B cell (primary cell): ENCODE data around the gene IGFALS. TPM values are rescaled to one million over a fixed set of nuclear protein-coding genes. Genes with fewer than 3 reads are reported as not detected.

Experiments
- ATAC-seq: fragments of 200-7000 bp; cut with Tn5 transposase; one replicate; pipeline ENCODE4 v1.10.0; 2021; ENCODE audit warnings: low read depth, mild to moderate bottlenecking, moderate number of reproducible peaks, moderate library complexity
- CTCF ChIA-PET: fragments of 350-600 bp; sonication (Branson Sonifier 250); formaldehyde crosslinking; loops from one replicate; lab custom pipeline; 2021; ENCODE audit warnings: antibody characterized with exemption, inconsistent platforms; lab: Charles Lee
- POLR2A ChIA-PET: fragments of 350-600 bp; sonication (Branson Sonifier 250); formaldehyde crosslinking; loops from one replicate; lab custom pipeline; 2021; ENCODE audit warnings: antibody characterized with exemption; lab: Charles Lee
- DNase-seq: peaks from one replicate; pipeline ENCODE4 v3.0.0; 2013
- H2AFZ ChIP-seq: 2 replicates; pipeline ENCODE4 v1.6.1; 2012; ENCODE audit warnings: mild to moderate bottlenecking, low read depth, low read length; ENCODE audit not compliant: insufficient read depth, poor library complexity, severe bottlenecking
- H3K27ac ChIP-seq, 2 donors: 1 replicate in 1 of 2; 2 replicates in 1 of 2; pipeline ENCODE4 v1.5.1; 2012 to 2013; ENCODE audit warnings: low read length in 2 of 2, mild to moderate bottlenecking in 2 of 2, moderate library complexity in 1 of 2
- H3K27me3 ChIP-seq, 4 experiments: fragments of 200-600 bp in 1 of 4; sonication (generic) in 1 of 4; replicated peaks in 1 of 4; 1 replicate in 2 of 4; 2 replicates in 2 of 4; pipeline versions ENCODE4 v1.6.1 to v1.7.0; 2013 to 2016; ENCODE audit warnings: low read length in 3 of 4, mild to moderate bottlenecking in 2 of 4, mixed read lengths in 1 of 4, moderate library complexity in 1 of 4; ENCODE audit not compliant: insufficient read depth in 4 of 4, control insufficient read depth in 3 of 4; ENCODE audit errors: control extremely low read depth in 1 of 4
- H3K36me3 ChIP-seq, 2 experiments: replicated peaks in 1 of 2; 1 replicate in 1 of 2; 2 replicates in 1 of 2; pipeline versions ENCODE4 v1.6.1 to v1.7.1; 2013; ENCODE audit warnings: low read length in 1 of 2; ENCODE audit not compliant: insufficient read depth in 2 of 2, control insufficient read depth in 1 of 2; ENCODE audit errors: control extremely low read depth in 1 of 2, extremely low read depth in 1 of 2
- H3K4me1 ChIP-seq, 2 donors: fragments of 200-600 bp in 1 of 2; sonication (generic) in 1 of 2; 1 replicate in 1 of 2; 2 replicates in 1 of 2; pipeline versions ENCODE4 v1.5.1 to v1.6.1; 2013 to 2017; ENCODE audit warnings: low read length in 2 of 2; ENCODE audit not compliant: control insufficient read depth in 2 of 2, insufficient read depth in 2 of 2
- H3K4me2 ChIP-seq: replicated peaks from 2 replicates; pipeline ENCODE3; 2012; ENCODE audit warnings: mild to moderate bottlenecking, low read depth, low read length; ENCODE audit not compliant: poor library complexity, severe bottlenecking
- H3K4me3 ChIP-seq, 5 experiments: fragments of 200-600 bp in 1 of 5; sonication (generic) in 1 of 5; 1 replicate in 3 of 5; 2 replicates in 2 of 5; pipeline versions ENCODE4 v1.5.1 to v1.7.0; 2011 to 2016; ENCODE audit warnings: low read length in 4 of 5, mild to moderate bottlenecking in 4 of 5, low read depth in 2 of 5, control low read depth in 1 of 5, moderate library complexity in 1 of 5; ENCODE audit not compliant: insufficient read depth in 1 of 5; ENCODE audit errors: control extremely low read depth in 1 of 5, extremely low read depth in 1 of 5
- H3K79me2 ChIP-seq: fragments of 200-600 bp; sonication (generic); one replicate; pipeline ENCODE4 v1.6.0; 2016; ENCODE audit warnings: low read length; ENCODE audit not compliant: control insufficient read depth, insufficient read depth
- H3K9ac ChIP-seq: fragments of 200-600 bp; sonication (generic); 2 replicates; pipeline ENCODE4 v1.6.1; 2017; ENCODE audit warnings: mild to moderate bottlenecking, low read length, moderate library complexity
- H3K9me3 ChIP-seq, 3 donors: one replicate each; pipeline versions ENCODE4 v1.6.1 to v1.7.1; 2013; ENCODE audit warnings: low read length in 2 of 3; ENCODE audit not compliant: control insufficient read depth in 2 of 3, insufficient read depth in 1 of 3; ENCODE audit errors: control extremely low read depth in 1 of 3
- H4K20me1 ChIP-seq: 2 replicates; pipeline ENCODE4 v1.6.0; 2012; ENCODE audit warnings: mild to moderate bottlenecking, low read length; ENCODE audit not compliant: insufficient read depth, control insufficient read depth, poor library complexity, severe bottlenecking
- H3K27ac Mint-ChIP-seq: one replicate; pipeline ENCODE4 v1.8.0; 2021; ENCODE audit warnings: mixed read lengths
- H3K27me3 Mint-ChIP-seq: one replicate; pipeline ENCODE4 v1.8.0; 2021; ENCODE audit warnings: mixed read lengths
- H3K4me1 Mint-ChIP-seq: one replicate; pipeline ENCODE4 v1.8.0; 2021; ENCODE audit warnings: mixed read lengths
- H3K4me3 Mint-ChIP-seq: one replicate; pipeline ENCODE4 v1.8.0; 2021; ENCODE audit warnings: mixed read lengths
- H3K9me3 Mint-ChIP-seq: one replicate; pipeline ENCODE4 v1.8.0; 2022; ENCODE audit warnings: mixed read lengths; ENCODE audit not compliant: insufficient read depth
- EZH2 ChIP-seq: IDR thresholded peaks from 2 replicates; pipeline ENCODE4 v1.6.1; 2012; ENCODE audit warnings: borderline replicate concordance, low read depth, mild to moderate bottlenecking, moderate library complexity, low read length; ENCODE audit not compliant: insufficient read depth, poor library complexity, severe bottlenecking
- WGBS: methylation state at CpG from one replicate; pipeline ENCODE4 v1.1.5; 2013; ENCODE audit warnings: missing lambda C conversion rate; ENCODE audit not compliant: insufficient coverage; 5-methylcytosine and 5-hydroxymethylcytosine counted together
- intact Hi-C: fragments of 100-400 bp; cut with micrococcal nuclease; formaldehyde crosslinking; loops from one replicate; pipeline ENCODE4 v1.10.0; 2022
- polyA plus RNA-seq: library from polyadenylated mRNA; depleted of rRNA; stranded (reverse); fragments of >200 nt; gene quantifications from 2 replicates; pipeline ENCODE4 v1.2.3, GENCODE V29; 2012
- total RNA-seq, 2 donors: library from RNA; stranded (reverse); fragments of 120-200 nt in 1 of 2; gene quantifications; 1 replicate in 1 of 2; 2 replicates in 1 of 2; pipeline versions ENCODE4 v1.2.3 to v1.2.4, GENCODE V29; 2013 to 2022
- TF ChIP-seq, protein P1 (sequence below): fragments of 200-600 bp; IDR thresholded peaks from one replicate; pipeline ENCODE4 v1.8.0; 2022; ENCODE audit warnings: antibody characterized with exemption, mild to moderate bottlenecking

IGFALS gene
- total and polyA plus RNA-seq, 2 donors (not counting 1 experiment from before 2014, with no cell fraction given), result 0.49 TPM; not detected in 1

DNA sequence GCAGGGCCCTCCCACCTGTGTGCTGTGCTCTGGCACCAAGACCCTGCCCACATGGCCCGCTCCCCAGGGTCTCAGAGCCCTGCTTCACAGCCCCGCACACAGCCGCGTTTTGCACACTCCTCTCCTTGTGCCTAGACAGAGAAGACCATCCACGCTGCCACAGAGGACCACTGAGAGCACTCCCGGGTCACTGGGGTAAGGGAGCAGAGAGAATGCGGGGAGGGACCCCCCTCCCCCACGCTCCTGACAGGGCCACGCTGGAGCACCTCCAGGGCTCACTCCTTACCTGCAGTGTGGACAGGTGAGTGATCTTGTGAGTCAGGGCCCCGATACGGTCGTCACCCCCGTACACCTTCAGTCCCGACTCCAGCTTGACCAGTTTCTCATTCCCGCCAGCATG lies 26.1 kb upstream of the IGFALS start:
- CTCF ChIA-PET, result no interaction called here
- H3K9me3 ChIP-seq, result no peaks in the 10 kb centered on the region
- H3K79me2 ChIP-seq, result peaks cover 38% of the 10 kb centered on the region
- DNase-seq (no peak), ATAC-seq (no peak)
- no peak overlapping the region for H3K9ac ChIP-seq
- POLR2A ChIA-PET, result no interaction called here
- H3K4me1 ChIP-seq, result no peaks in the 10 kb centered on the region
- H3K27me3 ChIP-seq, result no peaks in the 10 kb centered on the region
- TF ChIP-seq EZH2, result no peak
- TF ChIP-seq, protein P1, sequence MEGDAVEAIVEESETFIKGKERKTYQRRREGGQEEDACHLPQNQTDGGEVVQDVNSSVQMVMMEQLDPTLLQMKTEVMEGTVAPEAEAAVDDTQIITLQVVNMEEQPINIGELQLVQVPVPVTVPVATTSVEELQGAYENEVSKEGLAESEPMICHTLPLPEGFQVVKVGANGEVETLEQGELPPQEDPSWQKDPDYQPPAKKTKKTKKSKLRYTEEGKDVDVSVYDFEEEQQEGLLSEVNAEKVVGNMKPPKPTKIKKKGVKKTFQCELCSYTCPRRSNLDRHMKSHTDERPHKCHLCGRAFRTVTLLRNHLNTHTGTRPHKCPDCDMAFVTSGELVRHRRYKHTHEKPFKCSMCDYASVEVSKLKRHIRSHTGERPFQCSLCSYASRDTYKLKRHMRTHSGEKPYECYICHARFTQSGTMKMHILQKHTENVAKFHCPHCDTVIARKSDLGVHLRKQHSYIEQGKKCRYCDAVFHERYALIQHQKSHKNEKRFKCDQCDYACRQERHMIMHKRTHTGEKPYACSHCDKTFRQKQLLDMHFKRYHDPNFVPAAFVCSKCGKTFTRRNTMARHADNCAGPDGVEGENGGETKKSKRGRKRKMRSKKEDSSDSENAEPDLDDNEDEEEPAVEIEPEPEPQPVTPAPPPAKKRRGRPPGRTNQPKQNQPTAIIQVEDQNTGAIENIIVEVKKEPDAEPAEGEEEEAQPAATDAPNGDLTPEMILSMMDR, result no peak
- WGBS, result 98% methylated on average over 10 of the region's 15 CpGs
- H3K36me3 ChIP-seq, result peaks cover 2 to 54% of the 10 kb centered on the region in 2 experiments
- Mint-ChIP-seq H3K27ac (no peak overlapping the region), H3K27me3 (no peaks in the 10 kb centered on the region), H3K4me3 (no peak overlapping the region), H3K4me1 (peaks cover 9% of the 10 kb centered on the region), H3K9me3 (no peaks in the 10 kb centered on the region)
- H3K4me2 ChIP-seq, result no peak overlapping the region
- H3K27ac ChIP-seq, result no peak overlapping the region
- peaks cover 47% of the 10 kb centered on the region for H4K20me1 ChIP-seq
- intact Hi-C loops, result no loop called here
- H2AFZ ChIP-seq, result no peak overlapping the region
- H3K4me3 ChIP-seq, result no peak overlapping the region

DNA sequence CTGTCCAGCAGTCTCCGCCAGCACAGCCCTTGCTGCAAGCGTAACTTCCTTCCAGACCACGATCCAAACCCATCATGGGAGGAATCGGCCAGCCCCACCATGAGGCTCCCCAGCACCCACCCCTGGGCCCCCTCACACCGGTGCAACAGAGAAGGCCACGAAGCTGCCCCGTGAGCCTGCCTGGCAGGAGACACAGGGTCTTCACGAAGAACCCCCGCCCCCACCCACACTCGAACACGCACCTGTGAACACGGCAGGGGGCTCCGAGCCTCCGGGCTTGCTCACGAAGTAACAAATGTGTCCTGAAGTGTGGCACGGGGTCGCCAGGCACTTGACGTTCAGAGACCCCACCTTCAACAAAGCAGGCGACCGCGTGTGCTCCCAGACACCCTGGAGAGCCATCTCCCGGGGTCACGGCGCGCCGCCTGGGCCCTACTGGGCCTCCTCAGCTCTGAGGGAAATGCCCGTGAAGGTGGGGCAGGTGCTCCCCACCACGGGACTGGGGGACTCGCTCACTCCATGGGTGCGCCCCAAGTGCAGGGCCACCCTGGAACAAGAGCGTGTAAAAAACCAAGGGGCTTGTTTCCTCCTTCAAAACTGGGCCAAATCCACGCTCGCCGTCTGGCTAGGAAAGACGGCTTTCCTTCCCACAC lies 25.5 kb upstream of the IGFALS start:
- Histone ChIP-seq H3K9me3 (no peaks in the 10 kb centered on the region), H3K36me3 (peaks cover 2 to 54% of the 10 kb centered on the region in 2 experiments), H4K20me1 (peaks cover 41% of the 10 kb centered on the region), H2AFZ (no peak overlapping the region), H3K4me2 (no peak overlapping the region), H3K4me1 (no peaks in the 10 kb centered on the region), H3K27me3 (no peaks in the 10 kb centered on the region), H3K27ac (no peak overlapping the region), H3K9ac (no peak overlapping the region), H3K4me3 (no peak overlapping the region), H3K79me2 (peaks cover 32% of the 10 kb centered on the region)
- ATAC-seq (no peak), DNase-seq (no peak)
- CTCF ChIA-PET, result no interaction called here
- H3K4me3 Mint-ChIP-seq, result no peak overlapping the region
- WGBS, result over 99% methylated on average over 29 of the region's 35 CpGs
- peaks cover 4% of the 10 kb centered on the region for H3K4me1 Mint-ChIP-seq
- H3K27me3 Mint-ChIP-seq, result no peaks in the 10 kb centered on the region
- no peak overlapping the region for H3K27ac Mint-ChIP-seq
- intact Hi-C loops, result no loop called here
- TF ChIP-seq, protein P1, result no peak
- no peak for TF ChIP-seq EZH2
- POLR2A ChIA-PET, result no interaction called here
- no peaks in the 10 kb centered on the region for H3K9me3 Mint-ChIP-seq
